GM23248 (cell line): Measurements from ENCODE around the gene RFNG. TPM values are rescaled to one million over a fixed set of nuclear protein-coding genes. Genes with fewer than 3 reads are reported as not detected.

Experiments
- DNase-seq: peaks from one replicate; pipeline ENCODE4 v3.0.0-alpha.2; 2015
- H2AFZ ChIP-seq: fragments of 200-600 bp; sonication (generic); 2 replicates; pipeline ENCODE4 v1.6.1; 2016; ENCODE audit warnings: antibody characterized with exemption
- H3F3A ChIP-seq: fragments of 200-600 bp; sonication (generic); 2 replicates; pipeline ENCODE4 v1.6.1; 2016; ENCODE audit warnings: mild to moderate bottlenecking, antibody characterized with exemption, mixed run types; ENCODE audit not compliant: insufficient read depth
- H3K27ac ChIP-seq: fragments of 200-600 bp; sonication (generic); 2 replicates; pipeline ENCODE4 v1.5.1; 2016; ENCODE audit warnings: mild to moderate bottlenecking
- H3K27me3 ChIP-seq: fragments of 200-600 bp; sonication (generic); replicated peaks from 2 replicates; pipeline ENCODE4 v1.6.1; 2016; ENCODE audit warnings: mild to moderate bottlenecking; ENCODE audit not compliant: insufficient read depth
- H3K36me3 ChIP-seq: fragments of 200-600 bp; sonication (generic); 2 replicates; pipeline ENCODE4 v1.6.1; 2016; ENCODE audit warnings: low read depth, mild to moderate bottlenecking
- H3K4me1 ChIP-seq: fragments of 200-600 bp; sonication (generic); 2 replicates; pipeline ENCODE4 v1.6.1; 2016; ENCODE audit warnings: mild to moderate bottlenecking; ENCODE audit not compliant: insufficient read depth
- H3K4me2 ChIP-seq: fragments of 200-600 bp; sonication (generic); one replicate; pipeline ENCODE4 v1.6.1; 2016; ENCODE audit warnings: mild to moderate bottlenecking; ENCODE audit not compliant: unreplicated experiment
- H3K4me3 ChIP-seq: fragments of 200-600 bp; sonication (generic); 2 replicates; pipeline ENCODE4 v1.5.1; 2016; ENCODE audit warnings: mild to moderate bottlenecking
- H3K79me2 ChIP-seq: fragments of 200-600 bp; sonication (generic); 2 replicates; pipeline ENCODE4 v1.6.1; 2016; ENCODE audit warnings: mild to moderate bottlenecking; ENCODE audit not compliant: insufficient read depth
- H3K9ac ChIP-seq: fragments of 200-600 bp; sonication (generic); 2 replicates; pipeline ENCODE4 v1.6.1; 2016; ENCODE audit warnings: mild to moderate bottlenecking
- H3K9me2 ChIP-seq: fragments of 200-600 bp; sonication (generic); 2 replicates; pipeline ENCODE4 v1.6.1; 2016; ENCODE audit warnings: mixed run types, mild to moderate bottlenecking, moderate library complexity; ENCODE audit not compliant: insufficient read depth
- H3K9me3 ChIP-seq: fragments of 200-600 bp; sonication (generic); one replicate; pipeline ENCODE4 v1.6.1; 2017; ENCODE audit warnings: low read depth
- H4K20me1 ChIP-seq: fragments of 200-600 bp; sonication (generic); 2 replicates; pipeline ENCODE4 v1.6.0; 2016; ENCODE audit not compliant: insufficient read depth
- EZH2 ChIP-seq: fragments of 200-600 bp; sonication (generic); IDR thresholded peaks from 2 replicates; pipeline ENCODE4 v1.6.1; 2018; ENCODE audit warnings: antibody characterized with exemption, mild to moderate bottlenecking; ENCODE audit not compliant: insufficient read depth, poor library complexity, severe bottlenecking
- EZH2phosphoT487 ChIP-seq: fragments of 200-600 bp; sonication (generic); IDR thresholded peaks from 2 replicates; pipeline ENCODE4 v1.6.1; 2018; ENCODE audit warnings: antibody characterized with exemption, moderate library complexity, mild to moderate bottlenecking, low read depth; ENCODE audit not compliant: insufficient read depth
- WGBS, 2 experiments: methylation state at CpG; one replicate each; pipeline ENCODE4 v1.1.6; 2015 to 2017; ENCODE audit warnings: low lambda C conversion rate in 2 of 2, low coverage in 1 of 2; ENCODE audit errors: missing lambda C conversion rate in 2 of 2; 5-methylcytosine and 5-hydroxymethylcytosine counted together
- in situ Hi-C: fragments of 300-500 bp; cut with MboI; formaldehyde crosslinking; loops from 2 replicates; pipeline ENCODE4 v1.15.0; 2020
- polyA plus RNA-seq: library from polyadenylated mRNA; unstranded; fragments of >200 nt; fragmentation: Nextera tagmentation; extraction: Ambion mirVana; gene quantifications from 2 replicates; pipeline ENCODE4 v1.2.1, GENCODE V29; 2016
- total RNA-seq: library from RNA; depleted of rRNA; stranded (reverse); fragments of >200 nt; shearing (Covaris generic); gene quantifications from 2 replicates; pipeline ENCODE4 v1.2.3, GENCODE V29; 2014

The RFNG gene
- total and polyA plus RNA-seq, 2 experiments from 2014 or later, result 11.8 to 59.8 TPM

DNA sequence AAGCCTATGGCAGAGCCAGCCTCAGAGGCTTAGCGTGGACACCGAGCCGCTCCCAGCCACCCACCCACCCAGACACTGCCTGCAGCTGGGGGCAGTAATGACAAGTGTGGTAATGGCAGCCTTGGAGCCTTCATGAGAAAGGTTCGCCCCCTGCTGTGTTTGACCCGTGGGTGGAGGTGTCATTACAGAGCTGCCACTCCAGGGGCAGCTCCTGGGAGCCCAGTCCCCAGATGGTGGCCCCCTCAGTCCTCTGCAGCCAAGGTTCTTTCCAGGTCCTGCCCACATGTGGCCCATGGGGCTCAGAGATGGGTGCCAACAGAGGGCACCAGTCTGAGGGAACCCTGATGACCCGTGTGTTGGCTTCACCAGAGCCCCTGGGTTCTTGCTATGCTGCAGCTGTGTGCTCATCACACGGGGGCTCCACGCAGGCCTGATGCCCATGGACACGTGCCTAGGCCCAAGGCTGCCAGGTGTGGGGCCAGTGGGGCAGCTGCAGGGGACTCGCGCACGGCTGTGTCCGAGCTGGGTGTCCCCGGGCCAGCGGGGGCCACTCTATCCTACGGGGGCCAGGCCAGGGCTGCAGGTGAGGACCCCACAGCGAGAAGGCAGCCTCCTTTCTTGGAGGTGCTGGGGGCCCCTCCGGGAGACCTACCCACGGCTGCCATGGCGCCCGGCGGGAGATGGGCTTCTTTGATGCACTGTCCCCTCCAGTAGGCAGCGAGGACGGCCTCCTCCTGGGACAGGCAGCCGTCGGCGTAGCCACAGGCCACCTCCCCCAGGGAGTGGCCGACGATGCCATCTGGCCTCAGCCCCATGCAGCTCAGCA, 38.3 kb upstream of the RFNG start:
- Histone ChIP-seq H3K9ac (no peak overlapping the region), H2AFZ (no peak overlapping the region), H4K20me1 (no peaks in the 10 kb centered on the region), H3K9me3 (no peaks in the 10 kb centered on the region), H3K36me3 (peaks cover 10% of the 10 kb centered on the region; the same call in 1 of the 2 replicates), H3K27me3 (no peaks in the 10 kb centered on the region), H3K9me2 (no peaks in the 10 kb centered on the region), H3K4me2 (no peak overlapping the region), H3K4me3 (no peak overlapping the region), H3K79me2 (no peaks in the 10 kb centered on the region; the same call in 1 of the 2 replicates), H3K4me1 (no peaks in the 10 kb centered on the region), H3F3A (no peaks in the 10 kb centered on the region), H3K27ac (no peak overlapping the region)
- 88 to 91% methylated on average over 22 to 25 of the region's 29 CpGs for WGBS, 2 experiments
- no peak for TF ChIP-seq EZH2phosphoT487
- no peak for TF ChIP-seq EZH2
- in situ Hi-C loops, result no loop called here
- no peak for DNase-seq

DNA sequence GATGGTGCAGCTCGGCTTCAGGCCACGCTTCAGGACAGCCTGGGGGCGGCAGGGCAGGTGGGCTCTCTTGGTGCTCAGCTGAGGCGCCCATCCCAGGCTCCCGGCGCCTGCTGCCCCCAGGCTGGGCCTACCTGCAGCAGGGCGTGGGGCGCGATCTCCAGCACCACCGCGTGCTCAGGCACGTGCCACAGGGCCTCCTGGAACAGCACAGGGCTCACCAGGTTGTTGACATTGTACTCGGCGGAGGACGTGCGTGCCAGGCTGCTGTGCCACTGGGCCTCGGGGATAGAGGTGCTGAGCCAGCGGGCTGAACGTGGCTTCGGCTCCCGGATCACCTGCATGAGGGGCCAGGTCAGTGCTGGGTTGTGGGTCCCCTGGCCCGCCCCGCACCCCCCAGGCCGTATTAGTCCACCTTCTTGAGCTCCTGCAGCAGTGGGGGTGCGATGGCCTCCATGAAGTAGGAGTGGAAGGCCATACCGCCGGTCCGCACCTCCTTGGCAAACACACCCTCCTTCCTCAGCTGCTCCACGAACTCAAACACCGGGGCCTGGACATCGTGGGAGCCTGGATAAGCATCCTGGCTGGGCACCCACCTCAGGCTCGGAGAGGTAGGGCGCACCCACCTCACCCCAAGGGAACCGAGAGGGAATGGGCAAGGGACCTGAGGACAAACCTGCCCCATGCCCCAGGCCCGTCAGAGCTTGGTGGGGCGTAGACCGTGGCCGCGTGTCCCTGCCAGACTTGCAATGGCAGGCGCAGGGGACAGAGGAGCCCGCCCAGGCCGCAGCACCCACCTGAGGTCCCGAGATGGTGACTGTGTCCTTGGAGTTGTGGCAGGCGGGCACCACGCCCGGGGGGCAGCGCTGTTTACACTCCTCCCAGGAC, 37.5 kb upstream of the RFNG start:
- Histone ChIP-seq H3K27me3 (no peaks in the 10 kb centered on the region), H3K79me2 (no peaks in the 10 kb centered on the region), H3K36me3 (peaks cover 10% of the 10 kb centered on the region; the same call in 1 of the 2 replicates), H3K9ac (no peak overlapping the region), H3F3A (no peaks in the 10 kb centered on the region), H3K9me3 (no peaks in the 10 kb centered on the region), H3K4me2 (no peak overlapping the region), H4K20me1 (no peaks in the 10 kb centered on the region), H3K4me1 (no peaks in the 10 kb centered on the region), H3K27ac (no peak overlapping the region), H3K9me2 (no peaks in the 10 kb centered on the region), H3K4me3 (no peak overlapping the region), H2AFZ (no peak overlapping the region)
- no peak for TF ChIP-seq EZH2
- in situ Hi-C loops, result no loop called here
- no peak for DNase-seq
- 89 to 93% methylated on average over 38 to 44 of the region's 47 CpGs for WGBS, 2 experiments

DNA sequence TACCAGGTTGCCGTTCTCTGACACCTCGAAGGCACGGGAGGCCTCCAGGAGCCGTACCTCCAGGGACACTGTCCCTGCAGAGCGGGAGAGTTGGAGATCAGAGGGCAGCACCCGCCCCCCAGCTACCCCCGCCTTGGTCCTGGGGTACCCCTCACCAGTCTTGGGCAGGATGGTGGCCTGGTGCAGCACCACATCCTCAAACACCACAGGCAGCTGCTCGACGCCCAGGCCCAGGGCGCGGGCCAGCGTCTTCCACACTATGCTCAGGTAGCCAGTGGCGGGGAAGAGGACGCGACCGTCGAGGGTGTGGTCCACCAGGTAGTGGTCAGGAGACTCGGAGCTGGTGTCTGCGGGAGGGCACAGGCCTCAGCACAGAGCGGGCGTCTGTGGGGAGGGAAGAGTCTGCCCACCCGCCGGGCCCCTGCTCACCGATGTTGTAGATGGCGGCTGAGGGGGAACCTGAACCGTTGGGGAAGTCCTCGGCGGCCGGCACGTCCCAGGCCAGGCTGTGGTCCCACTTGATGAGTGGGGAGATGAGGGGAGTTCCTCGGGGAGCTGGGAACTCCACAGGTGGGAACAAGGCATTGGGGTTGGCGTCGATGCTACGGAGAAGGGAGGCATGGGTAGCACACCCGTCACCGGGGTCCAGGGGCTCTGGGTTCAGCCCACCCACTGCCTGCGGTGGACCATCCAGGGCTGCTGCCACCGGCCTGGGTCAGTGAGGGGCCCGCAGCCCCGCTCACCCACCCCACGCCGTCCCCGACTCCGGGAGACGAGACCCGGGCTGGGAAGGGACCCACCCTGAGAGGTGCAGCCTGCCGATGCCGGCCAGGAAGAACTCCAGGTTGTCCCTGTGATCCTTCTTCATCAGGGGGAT, 36.6 kb upstream of the RFNG start:
- in situ Hi-C loops, result no loop called here
- H3K36me3 ChIP-seq, result peaks cover 8% of the 10 kb centered on the region; the same call in 1 of the 2 replicates
- WGBS, 2 experiments, result 94 to 96% methylated on average over 41 to 48 of the region's 48 CpGs
- H3K27me3 ChIP-seq, result no peaks in the 10 kb centered on the region
- DNase-seq, result no peak
- no peak overlapping the region for H3K4me2 ChIP-seq
- H3K9me3 ChIP-seq, result no peaks in the 10 kb centered on the region
- TF ChIP-seq EZH2phosphoT487 (no peak), EZH2 (no peak)
- no peak overlapping the region for H3K9ac ChIP-seq
- no peaks in the 10 kb centered on the region for H3K79me2 ChIP-seq
- H2AFZ ChIP-seq, result no peak overlapping the region
- no peaks in the 10 kb centered on the region for H3F3A ChIP-seq
- no peaks in the 10 kb centered on the region for H3K9me2 ChIP-seq
- no peaks in the 10 kb centered on the region for H4K20me1 ChIP-seq
- H3K4me1 ChIP-seq, result no peaks in the 10 kb centered on the region
- H3K27ac ChIP-seq, result no peak overlapping the region
- no peak overlapping the region for H3K4me3 ChIP-seq
